ENCODE measurements around the gene FICD.
A peak's percentile ranks its signal among the peaks of the same experiment; 100 is the strongest.

Gene FICD

GRCh38 chr12:108510836-108511235, 4.2 kb upstream of the FICD start:
- no peaks in the 10 kb centered on the region for H3K9me3 ChIP-seq (ENCODE audit: low read depth, low read length)
- no peak for TF ChIP-seq EZH2 (IDR thresholded peaks at IDR 0.05)
- no peak for TF ChIP-seq POLR2AphosphoS5 (IDR thresholded peaks at IDR 0.05; ENCODE audit: borderline replicate concordance, low read depth, low read length)
- TF ChIP-seq FOXP2 (optimal IDR thresholded peaks at IDR 0.05; ENCODE audit: control extremely low read depth, extremely low read length, insufficient read depth), result no peak
- H3K4me3 ChIP-seq, result no peak overlapping the region
- no peaks in the 10 kb centered on the region for H3K36me3 ChIP-seq (ENCODE audit: insufficient read depth, low read length)
- no peak overlapping the region for H3K9ac ChIP-seq (ENCODE audit: insufficient read length)
- no peak overlapping the region for H3K27ac ChIP-seq
- no peak for DNase-seq (ENCODE audit: low read depth, low spot score)

- Histone ChIP-seq H3K4me3 (peak overlapping the region; percentile 57), H3K27ac (no peak overlapping the region), H3K9me3 (ENCODE audit: low read depth, low read length) (no peaks in the 10 kb centered on the region), H3K36me3 (ENCODE audit: insufficient read depth, low read length) (no peaks in the 10 kb centered on the region), H3K9ac (ENCODE audit: insufficient read length) (no peak overlapping the region)
- TF ChIP-seq FOXP2 (optimal IDR thresholded peaks at IDR 0.05; ENCODE audit: control extremely low read depth, extremely low read length, insufficient read depth), result no peak
- no peak for TF ChIP-seq EZH2 (IDR thresholded peaks at IDR 0.05)
- no peak for TF ChIP-seq POLR2AphosphoS5 (IDR thresholded peaks at IDR 0.05; ENCODE audit: borderline replicate concordance, low read depth, low read length)
- DNase-seq (ENCODE audit: low read depth, low spot score), result no peak
These were observed 3.2 kb upstream of the FICD start for GRCh38 chr12:108511633-108512540.

- peak overlapping the region; percentile 90 for H3K4me3 ChIP-seq
- H3K9ac ChIP-seq (ENCODE audit: insufficient read length), result no peak overlapping the region
- H3K36me3 ChIP-seq (ENCODE audit: insufficient read depth, low read length), result peaks cover 12% of the 10 kb centered on the region; the same call in 1 of the 2 replicates
- no peak for TF ChIP-seq FOXP2 (optimal IDR thresholded peaks at IDR 0.05; ENCODE audit: control extremely low read depth, extremely low read length, insufficient read depth)
- TF ChIP-seq EZH2 (IDR thresholded peaks at IDR 0.05), result no peak
- no peak for TF ChIP-seq POLR2AphosphoS5 (IDR thresholded peaks at IDR 0.05; ENCODE audit: borderline replicate concordance, low read depth, low read length)
- no peak overlapping the region for H3K27ac ChIP-seq
- DNase-seq (ENCODE audit: low read depth, low spot score), result no peak
- H3K9me3 ChIP-seq (ENCODE audit: low read depth, low read length), result no peaks in the 10 kb centered on the region
These were observed 557 bp upstream of the FICD start for GRCh38 chr12:108514468-108514972.

- H3K9ac ChIP-seq (ENCODE audit: insufficient read length), result peak overlapping the region; percentile 77
- peaks cover 26% of the 10 kb centered on the region for H3K36me3 ChIP-seq (ENCODE audit: insufficient read depth, low read length)
- H3K9me3 ChIP-seq (ENCODE audit: low read depth, low read length), result no peaks in the 10 kb centered on the region
- DNase-seq (ENCODE audit: low read depth, low spot score), result no peak
- peak overlapping the region; percentile 90 for H3K4me3 ChIP-seq
- TF ChIP-seq EZH2 (IDR thresholded peaks at IDR 0.05), result no peak
- TF ChIP-seq FOXP2 (optimal IDR thresholded peaks at IDR 0.05; ENCODE audit: control extremely low read depth, extremely low read length, insufficient read depth), result no peak
- TF ChIP-seq POLR2AphosphoS5 (IDR thresholded peaks at IDR 0.05; ENCODE audit: borderline replicate concordance, low read depth, low read length), result no peak; the same call in 1 of the 2 replicates
- no peak overlapping the region for H3K27ac ChIP-seq
These were observed 839 bp downstream of the FICD start for GRCh38 chr12:108515916-108516315.

- Histone ChIP-seq H3K9me3 (ENCODE audit: low read depth, low read length) (no peaks in the 10 kb centered on the region), H3K9ac (ENCODE audit: insufficient read length) (no peak overlapping the region), H3K36me3 (ENCODE audit: insufficient read depth, low read length) (peaks cover 34% of the 10 kb centered on the region), H3K4me3 (no peak overlapping the region), H3K27ac (no peak overlapping the region)
- TF ChIP-seq FOXP2 (optimal IDR thresholded peaks at IDR 0.05; ENCODE audit: control extremely low read depth, extremely low read length, insufficient read depth) (no peak), EZH2 (IDR thresholded peaks at IDR 0.05) (no peak), POLR2AphosphoS5 (IDR thresholded peaks at IDR 0.05; ENCODE audit: borderline replicate concordance, low read depth, low read length) (0 out of 2 replicates have a peak, but pooled peaks have one; percentile 39)
- DNase-seq (ENCODE audit: low read depth, low spot score), result no peak
These were observed 1.6 kb downstream of the FICD start for GRCh38 chr12:108516511-108517275.

GRCh38 chr12:108517288-108518100, 2.4 kb downstream of the FICD start:
- Histone ChIP-seq H3K9me3 (ENCODE audit: low read depth, low read length) (no peaks in the 10 kb centered on the region), H3K4me3 (no peak overlapping the region), H3K36me3 (ENCODE audit: insufficient read depth, low read length) (peaks cover 42% of the 10 kb centered on the region), H3K27ac (no peak overlapping the region), H3K9ac (ENCODE audit: insufficient read length) (no peak overlapping the region)
- no peak for TF ChIP-seq FOXP2 (optimal IDR thresholded peaks at IDR 0.05; ENCODE audit: control extremely low read depth, extremely low read length, insufficient read depth)
- no peak for TF ChIP-seq EZH2 (IDR thresholded peaks at IDR 0.05)
- TF ChIP-seq POLR2AphosphoS5 (IDR thresholded peaks at IDR 0.05; ENCODE audit: borderline replicate concordance, low read depth, low read length), result no peak
- DNase-seq (ENCODE audit: low read depth, low spot score), result no peak

GRCh38 chr12:108518101-108518715, 3.1 kb downstream of the FICD start:
- TF ChIP-seq FOXP2 (optimal IDR thresholded peaks at IDR 0.05; ENCODE audit: control extremely low read depth, extremely low read length, insufficient read depth) (no peak), EZH2 (IDR thresholded peaks at IDR 0.05) (no peak), POLR2AphosphoS5 (IDR thresholded peaks at IDR 0.05; ENCODE audit: borderline replicate concordance, low read depth, low read length) (no peak)
- Histone ChIP-seq H3K27ac (no peak overlapping the region), H3K9me3 (ENCODE audit: low read depth, low read length) (no peaks in the 10 kb centered on the region), H3K36me3 (ENCODE audit: insufficient read depth, low read length) (peaks cover 49% of the 10 kb centered on the region), H3K4me3 (no peak overlapping the region), H3K9ac (ENCODE audit: insufficient read length) (no peak overlapping the region)
- no peak for DNase-seq (ENCODE audit: low read depth, low spot score)

Data from SK-N-MC (cell line).